HEK293T (cell line): ENCODE measurements around the gene LYRM9.
"Not testable (repeated sequence)": the region's sequence is repeated elsewhere in the genome, so short reads cannot be mapped to it uniquely, and the experiment has no call there.

Experiments used
- CTCF ChIA-PET: fragments of 350-600 bp; formaldehyde crosslinking; extraction: SDS; loops from one replicate; lab custom pipeline; 2021; ENCODE audit warnings: antibody characterized with exemption, inconsistent platforms; lab: Yijun Ruan, JAX
- POLR2A ChIA-PET: fragments of 350-600 bp; formaldehyde crosslinking; extraction: SDS; loops from one replicate; lab custom pipeline; 2020; ENCODE audit warnings: antibody characterized with exemption, inconsistent platforms; lab: Yijun Ruan, JAX
- DNase-seq: peaks from one replicate; pipeline ENCODE4 v3.0.0; 2012; ENCODE audit warnings: mixed read lengths; ENCODE audit errors: extremely low spot score
- ARNT ChIP-seq: fragments of 450-650 bp; IDR thresholded peaks from 2 replicates; pipeline ENCODE4 v1.6.1; 2017; ENCODE audit warnings: mild to moderate bottlenecking
- BHLHE40 ChIP-seq: fragments of 450-650 bp; IDR thresholded peaks from 2 replicates; pipeline ENCODE4 v1.6.1; 2016; ENCODE audit warnings: mild to moderate bottlenecking, moderate library complexity, borderline replicate concordance
- CTBP1 ChIP-seq: fragments of 450-650 bp; IDR thresholded peaks from 2 replicates; pipeline ENCODE4 v1.6.1; 2016; ENCODE audit warnings: borderline replicate concordance
- ELF4 ChIP-seq: fragments of 450-650 bp; IDR thresholded peaks from 2 replicates; pipeline ENCODE4 v1.6.1; 2017; ENCODE audit warnings: antibody characterized with exemption
- FOXA1 ChIP-seq: fragments of 450-650 bp; IDR thresholded peaks from 2 replicates; pipeline ENCODE4 v1.6.1; 2016; ENCODE audit warnings: mild to moderate bottlenecking
- FOXK2 ChIP-seq: fragments of 450-650 bp; IDR thresholded peaks from 2 replicates; pipeline ENCODE4 v1.6.1; 2016; ENCODE audit warnings: mild to moderate bottlenecking
- FOXM1 ChIP-seq: fragments of 450-650 bp; IDR thresholded peaks from 2 replicates; pipeline ENCODE4 v1.6.1; 2017; ENCODE audit warnings: mild to moderate bottlenecking, borderline replicate concordance
- HDGF ChIP-seq: fragments of 450-650 bp; IDR thresholded peaks from 2 replicates; pipeline ENCODE4 v1.6.1; 2017; ENCODE audit warnings: antibody characterized with exemption, borderline replicate concordance
- L3MBTL2 ChIP-seq: fragments of 450-650 bp; conservative IDR thresholded peaks from 2 replicates; pipeline ENCODE4 v1.6.1; 2016; ENCODE audit warnings: mild to moderate bottlenecking
- LEF1 ChIP-seq: fragments of 450-650 bp; IDR thresholded peaks from 2 replicates; pipeline ENCODE4 v1.6.1; 2017; ENCODE audit warnings: mild to moderate bottlenecking, borderline replicate concordance
- NFRKB ChIP-seq: fragments of 450-650 bp; IDR thresholded peaks from 2 replicates; pipeline ENCODE4 v1.6.1; 2016; ENCODE audit warnings: mild to moderate bottlenecking, moderate library complexity
- SP1 ChIP-seq: fragments of 450-650 bp; IDR thresholded peaks from 2 replicates; pipeline ENCODE4 v1.6.1; 2017
- SUZ12 ChIP-seq: fragments of 450-650 bp; IDR thresholded peaks from 2 replicates; pipeline ENCODE4 v1.6.1; 2016; ENCODE audit warnings: mild to moderate bottlenecking
- TARDBP ChIP-seq: fragments of 450-650 bp; IDR thresholded peaks from 2 replicates; pipeline ENCODE4 v1.6.1; 2016
- ZNF384 ChIP-seq: fragments of 450-650 bp; IDR thresholded peaks from 2 replicates; pipeline ENCODE4 v1.6.1; 2016
- TF ChIP-seq, protein P1 (sequence below): fragments of 450-650 bp; IDR thresholded peaks from 2 replicates; pipeline ENCODE4 v1.6.1; 2016

LYRM9 gene

DNA sequence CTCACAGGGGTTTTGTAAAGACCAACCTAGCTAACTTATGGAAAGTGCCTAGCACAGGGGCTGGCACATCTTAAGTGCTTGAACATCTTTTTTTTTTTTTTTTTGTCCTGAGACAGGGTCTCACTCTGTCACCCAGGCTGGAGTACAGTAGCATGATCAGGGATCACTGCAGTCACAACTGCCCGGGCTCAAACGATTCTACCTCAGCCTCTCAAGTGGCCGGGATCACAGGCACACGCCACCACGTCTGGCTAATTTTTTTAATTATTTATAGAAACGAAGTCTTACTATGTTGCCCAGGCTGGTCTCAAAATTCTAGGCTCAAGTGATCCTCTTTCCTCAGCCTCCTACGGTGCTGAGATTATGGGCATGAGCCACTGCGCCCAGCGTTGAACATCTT, 1.3 kb downstream of the LYRM9 start:
- CTCF ChIA-PET = interaction anchor here (0.5 kb wide), 1 partner anchor 391 kb away, joined by 3 read pairs; no protein-coding TSS in a partner anchor
- DNase-seq = no peak
- POLR2A ChIA-PET = interaction anchor here (0.6 to 1.4 kb wide), 2 partner anchors 95 to 377 kb away, joined by 3 read pairs; no protein-coding TSS in a partner anchor
- TF ChIP-seq, protein P1, sequence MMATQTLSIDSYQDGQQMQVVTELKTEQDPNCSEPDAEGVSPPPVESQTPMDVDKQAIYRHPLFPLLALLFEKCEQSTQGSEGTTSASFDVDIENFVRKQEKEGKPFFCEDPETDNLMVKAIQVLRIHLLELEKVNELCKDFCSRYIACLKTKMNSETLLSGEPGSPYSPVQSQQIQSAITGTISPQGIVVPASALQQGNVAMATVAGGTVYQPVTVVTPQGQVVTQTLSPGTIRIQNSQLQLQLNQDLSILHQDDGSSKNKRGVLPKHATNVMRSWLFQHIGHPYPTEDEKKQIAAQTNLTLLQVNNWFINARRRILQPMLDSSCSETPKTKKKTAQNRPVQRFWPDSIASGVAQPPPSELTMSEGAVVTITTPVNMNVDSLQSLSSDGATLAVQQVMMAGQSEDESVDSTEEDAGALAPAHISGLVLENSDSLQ = no peak

DNA sequence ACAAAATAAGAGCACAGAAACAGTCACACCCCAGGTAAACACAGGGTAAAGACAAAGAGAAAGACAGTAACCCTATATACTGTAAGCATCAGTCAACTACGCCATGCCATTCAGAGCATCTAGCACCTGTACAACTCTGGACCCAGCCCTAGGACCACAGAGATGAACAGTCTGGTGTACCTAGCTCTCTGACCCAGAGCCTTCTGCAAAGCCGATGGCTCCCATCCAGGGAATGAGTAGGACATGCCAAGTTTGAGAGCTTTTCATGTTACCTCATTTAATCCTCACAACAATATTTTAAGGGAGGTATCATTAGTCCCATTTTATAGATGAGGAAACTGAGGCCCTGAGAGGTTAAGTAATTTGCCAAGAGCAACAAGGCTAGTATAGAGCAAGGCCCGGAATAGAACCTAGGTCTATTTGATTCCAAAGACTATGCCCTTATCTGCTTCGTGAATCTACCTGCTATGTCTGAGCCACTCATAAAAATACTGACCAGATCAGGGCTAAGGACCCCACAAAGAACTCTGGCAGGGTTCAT, 3.4 kb downstream of the LYRM9 start:
- POLR2A ChIA-PET = no interaction called here
- CTCF ChIA-PET = interaction anchor here (1.4 kb wide), 1 partner anchor 10 kb away, joined by 3 read pairs; no protein-coding TSS in a partner anchor
- DNase-seq = no peak
- TF ChIP-seq FOXK2 (no peak), SP1 (no peak), CTBP1 (no peak), FOXM1 (no peak), ARNT (no peak), HDGF (no peak)

DNA sequence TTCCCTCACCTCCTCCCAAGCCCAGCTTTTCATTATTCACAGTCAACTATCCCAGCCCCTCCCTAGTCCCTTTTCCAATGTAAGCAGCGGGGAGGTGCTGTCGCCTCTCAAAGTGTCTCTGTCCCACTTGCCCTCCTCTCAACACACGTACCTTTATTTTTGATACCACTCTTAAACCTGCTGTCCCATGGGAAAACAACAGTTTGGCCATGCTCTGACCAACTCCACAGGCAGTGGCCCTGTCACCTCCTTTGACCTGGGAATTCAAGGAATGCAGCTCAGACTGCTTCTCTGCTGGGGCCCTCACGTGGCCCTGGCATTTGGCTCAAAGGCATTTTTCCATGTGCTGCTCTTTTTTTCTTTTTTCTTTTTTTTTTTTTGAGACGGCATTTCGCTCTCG, 4.2 kb downstream of the LYRM9 start:
- TF ChIP-seq ZNF384 (no peak), CTBP1 (no peak), FOXA1 (no peak), LEF1 (no peak), SUZ12 (no peak), ELF4 (no peak), TARDBP (no peak), ARNT (no peak), FOXM1 (no peak), SP1 (no peak), NFRKB (no peak), L3MBTL2 (no peak), BHLHE40 (no peak)
- ChIA-PET CTCF (interaction anchor here (0.7 kb wide), 1 partner anchor 82 kb away, joined by 3 read pairs; no protein-coding TSS in a partner anchor), POLR2A (no interaction called here)
- DNase-seq = no peak

DNA sequence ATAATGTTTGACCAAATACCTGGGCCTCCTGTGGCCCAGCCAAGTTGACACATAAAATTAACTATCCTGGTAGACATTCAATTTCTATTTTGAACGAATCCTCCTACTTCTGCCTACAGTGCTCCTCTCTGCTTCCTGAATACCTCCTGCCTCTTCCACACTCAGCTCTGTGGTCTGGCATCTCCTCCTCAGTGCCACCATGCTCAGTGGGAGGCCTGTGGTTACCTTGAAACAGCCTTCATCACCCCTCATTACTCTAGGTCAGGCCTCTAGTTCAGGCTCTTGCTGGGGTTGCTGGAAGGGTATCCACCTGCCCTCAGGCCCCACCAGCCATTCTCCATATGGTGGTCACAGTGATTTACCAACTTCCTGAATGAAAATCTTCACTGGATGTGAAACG, 5.1 kb downstream of the LYRM9 start:
- POLR2A ChIA-PET = no interaction called here
- no peak for DNase-seq
- CTCF ChIA-PET = no interaction called here
- TF ChIP-seq TARDBP = no peak
- no peak for TF ChIP-seq FOXM1
- TF ChIP-seq L3MBTL2 = no peak
- no peak for TF ChIP-seq NFRKB
- no peak for TF ChIP-seq BHLHE40

DNA sequence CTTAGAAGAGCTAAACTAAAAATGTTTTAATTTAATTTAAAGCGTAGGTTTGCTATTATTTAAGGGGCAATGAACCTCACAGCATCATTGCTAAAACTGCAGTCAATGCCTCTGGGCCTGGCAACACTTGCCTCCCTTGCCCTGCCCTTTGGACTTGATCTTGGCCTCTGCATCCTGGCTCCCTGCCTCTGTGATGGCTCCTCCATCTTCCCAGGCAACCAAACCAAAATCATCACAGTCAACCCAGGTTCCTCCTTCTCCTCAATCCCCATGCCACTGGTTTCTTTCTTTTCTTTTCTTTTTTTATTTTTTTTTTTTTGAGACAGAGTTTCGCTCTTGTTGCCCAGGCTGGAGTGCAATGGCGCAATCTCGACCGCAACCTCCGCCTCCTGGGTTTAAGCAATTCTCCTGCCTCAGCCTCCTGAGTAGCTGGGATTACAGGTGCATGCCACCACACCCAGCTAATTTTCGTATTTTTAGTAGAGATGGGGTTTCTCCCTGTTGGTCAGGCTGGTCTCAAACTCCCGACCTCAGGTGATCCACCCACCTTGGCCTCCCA, 6.7 kb downstream of the LYRM9 start:
- CTCF ChIA-PET = interaction anchor here (0.7 to 1.1 kb wide), 2 partner anchors 127 to 483 kb away, joined by 3 to 4 read pairs; no protein-coding TSS in a partner anchor
- DNase-seq, POLR2A ChIA-PET: not testable (repeated sequence)

DNA sequence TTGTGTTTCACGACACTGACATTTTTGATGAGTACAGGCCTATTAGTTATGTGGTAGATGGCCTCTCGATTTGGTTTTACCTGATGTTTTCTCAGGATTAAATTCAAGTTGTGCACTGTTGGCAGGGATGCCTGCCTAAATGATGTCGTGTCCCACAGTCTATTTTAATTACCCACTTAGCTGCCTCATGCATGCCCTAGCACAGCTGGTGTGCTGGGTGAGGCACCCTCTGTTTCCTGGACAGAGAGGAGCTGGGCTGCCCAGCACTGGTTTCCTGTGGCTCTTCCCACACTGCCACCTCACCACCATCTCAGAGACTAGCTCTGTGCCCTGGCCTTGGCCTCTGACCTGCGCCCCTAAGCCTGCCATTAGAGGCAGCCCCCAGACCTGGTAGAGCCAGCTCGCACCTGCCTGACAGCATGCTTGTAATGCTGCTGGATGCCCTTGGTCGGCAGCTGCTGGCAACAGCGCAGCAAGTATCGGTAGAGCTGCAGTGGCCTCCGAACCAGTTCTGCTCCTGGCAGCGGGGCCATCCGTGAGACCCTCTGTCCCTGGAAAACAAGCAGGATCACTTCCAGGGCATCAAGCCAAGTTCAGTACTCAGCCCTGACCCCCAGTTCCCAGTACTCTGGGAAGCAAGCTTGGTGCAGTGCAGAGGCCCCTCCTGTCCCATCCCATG, 10.9 kb downstream of the LYRM9 start:
- TF ChIP-seq SUZ12 = no peak
- TF ChIP-seq CTBP1 = no peak
- TF ChIP-seq, protein P1 = no peak
- no peak for TF ChIP-seq TARDBP
- TF ChIP-seq FOXK2 = no peak
- no peak for TF ChIP-seq BHLHE40
- no peak for TF ChIP-seq ELF4
- no peak for TF ChIP-seq SP1
- TF ChIP-seq L3MBTL2 = no peak
- TF ChIP-seq HDGF = no peak
- TF ChIP-seq FOXA1 = no peak
- no peak for TF ChIP-seq LEF1
- no peak for TF ChIP-seq ARNT
- no peak for TF ChIP-seq ZNF384
- no peak for TF ChIP-seq NFRKB
- no peak for TF ChIP-seq FOXM1
- ChIA-PET CTCF (interaction anchor here (2.1 to 4.5 kb wide), 3 partner anchors 11 to 122 kb away, joined by 7 to 71 read pairs (median 22); partner anchors contain the start of gene LYRM9), POLR2A (interaction anchor here (0.7 kb wide), 1 partner anchor 227 kb away, joined by 3 read pairs; no protein-coding TSS in a partner anchor)
- DNase-seq = no peak

DNA sequence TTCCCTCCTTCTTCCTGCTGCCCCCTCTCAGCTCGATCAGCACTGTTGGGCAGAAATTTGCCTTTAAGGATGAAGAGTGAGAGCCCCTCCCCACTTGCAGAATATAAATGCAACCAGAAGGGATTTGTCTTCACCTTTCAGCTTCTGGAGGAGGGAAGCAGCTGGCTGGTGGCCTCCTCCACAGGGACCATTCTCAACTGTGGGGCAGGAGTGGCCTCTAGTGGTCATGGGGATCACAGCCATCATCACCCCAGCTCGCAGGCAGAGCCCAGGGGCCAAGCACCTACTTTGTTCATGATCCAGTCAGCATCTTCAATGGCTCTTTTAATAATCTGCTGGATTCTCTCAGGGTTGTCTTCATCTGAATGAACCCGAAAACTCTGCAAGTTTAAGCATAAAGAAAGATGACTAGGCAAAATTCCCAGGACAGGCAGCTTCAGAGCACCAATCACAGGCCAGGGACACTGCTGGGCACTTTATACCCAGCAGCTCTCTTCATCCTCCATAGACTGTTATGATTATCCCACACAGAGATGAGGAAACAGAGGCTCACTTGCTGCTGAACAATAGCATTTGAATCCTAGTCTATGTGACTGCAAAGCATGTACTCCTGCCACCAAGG, 13.1 kb downstream of the LYRM9 start:
- DNase-seq = peak; percentile 76
- POLR2A ChIA-PET = interaction anchor here (1.1 to 1.3 kb wide), 3 partner anchors 75 to 120 kb away, joined by 3 to 7 read pairs (median 7); no protein-coding TSS in a partner anchor
- TF ChIP-seq L3MBTL2 (no peak), FOXM1 (no peak), NFRKB (no peak), BHLHE40 (no peak), SP1 (no peak), CTBP1 (no peak), TARDBP (no peak), ELF4 (no peak), FOXA1 (no peak), FOXK2 (no peak), SUZ12 (no peak), LEF1 (no peak), HDGF (no peak), ARNT (no peak)
- TF ChIP-seq, protein P1 = no peak
- CTCF ChIA-PET = interaction anchor here (0.5 to 4.5 kb wide), 18 partner anchors 10 to 444 kb away, joined by 3 to 71 read pairs (median 3); no protein-coding TSS in a partner anchor
